PC-9 (cell line): Measurements from ENCODE around the gene DST.

Experiments used
- EZH2 ChIP-seq: fragments of 200-600 bp; sonication (generic); IDR thresholded peaks from 2 replicates; pipeline ENCODE4 v1.8.0; 2017; ENCODE audit warnings: antibody characterized with exemption, low read depth
- TF ChIP-seq, protein P1 (sequence below): fragments of 200-600 bp; sonication (generic); conservative IDR thresholded peaks from 2 replicates; pipeline ENCODE4 v1.6.1; 2017; ENCODE audit warnings: mixed run types, antibody characterized with exemption, mild to moderate bottlenecking, moderate library complexity

DNA sequence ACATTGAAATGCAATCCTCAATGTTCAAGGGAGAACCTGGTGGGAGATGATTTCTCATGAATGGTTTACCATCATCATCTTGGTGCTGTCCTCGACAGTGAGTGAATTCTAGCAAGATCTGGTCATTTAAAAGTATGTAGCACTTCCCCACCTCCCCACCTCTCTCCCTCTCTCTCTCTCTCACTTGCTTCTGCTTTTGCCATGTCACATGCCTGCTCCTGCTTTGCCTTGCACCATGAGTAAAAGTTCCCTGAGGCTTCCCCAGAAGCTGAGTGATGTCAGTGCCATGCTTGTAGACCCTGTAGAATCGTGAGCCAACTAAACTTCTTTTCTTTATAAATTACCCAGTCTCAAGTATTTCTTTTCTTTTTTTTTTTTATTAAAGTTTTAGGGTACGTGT lies 60.5 kb downstream of the DST start:
- TF ChIP-seq, protein P1, sequence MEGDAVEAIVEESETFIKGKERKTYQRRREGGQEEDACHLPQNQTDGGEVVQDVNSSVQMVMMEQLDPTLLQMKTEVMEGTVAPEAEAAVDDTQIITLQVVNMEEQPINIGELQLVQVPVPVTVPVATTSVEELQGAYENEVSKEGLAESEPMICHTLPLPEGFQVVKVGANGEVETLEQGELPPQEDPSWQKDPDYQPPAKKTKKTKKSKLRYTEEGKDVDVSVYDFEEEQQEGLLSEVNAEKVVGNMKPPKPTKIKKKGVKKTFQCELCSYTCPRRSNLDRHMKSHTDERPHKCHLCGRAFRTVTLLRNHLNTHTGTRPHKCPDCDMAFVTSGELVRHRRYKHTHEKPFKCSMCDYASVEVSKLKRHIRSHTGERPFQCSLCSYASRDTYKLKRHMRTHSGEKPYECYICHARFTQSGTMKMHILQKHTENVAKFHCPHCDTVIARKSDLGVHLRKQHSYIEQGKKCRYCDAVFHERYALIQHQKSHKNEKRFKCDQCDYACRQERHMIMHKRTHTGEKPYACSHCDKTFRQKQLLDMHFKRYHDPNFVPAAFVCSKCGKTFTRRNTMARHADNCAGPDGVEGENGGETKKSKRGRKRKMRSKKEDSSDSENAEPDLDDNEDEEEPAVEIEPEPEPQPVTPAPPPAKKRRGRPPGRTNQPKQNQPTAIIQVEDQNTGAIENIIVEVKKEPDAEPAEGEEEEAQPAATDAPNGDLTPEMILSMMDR: no peak
- no peak for TF ChIP-seq EZH2
